Effector memory CD4-positive, alpha-beta T cell (primary cell): Measurements from ENCODE around the gene ITGB8.

Experiments used
- DNase-seq, 3 donors: peaks; one replicate each; pipeline ENCODE4 v3.0.0-alpha.2; 2020
- H3K27ac ChIP-seq: 2 replicates; pipeline ENCODE4 v1.7.0; 2013; ENCODE audit warnings: mild to moderate bottlenecking, low read length, moderate library complexity; ENCODE audit not compliant: insufficient read depth, poor library complexity, severe bottlenecking
- H3K27me3 ChIP-seq: replicated peaks from 2 replicates; pipeline ENCODE4 v1.7.0; 2013; ENCODE audit warnings: mild to moderate bottlenecking, low read length; ENCODE audit not compliant: insufficient read depth, control insufficient read depth, poor library complexity, severe bottlenecking
- H3K36me3 ChIP-seq: 2 replicates; pipeline ENCODE4 v1.7.0; 2013; ENCODE audit warnings: mild to moderate bottlenecking, low read length, moderate library complexity; ENCODE audit not compliant: control insufficient read depth, insufficient read depth
- H3K4me1 ChIP-seq: 2 replicates; pipeline ENCODE4 v1.7.0; 2013; ENCODE audit warnings: low read length, mild to moderate bottlenecking; ENCODE audit not compliant: control insufficient read depth, insufficient read depth, poor library complexity, severe bottlenecking
- H3K4me3 ChIP-seq: 2 replicates; pipeline ENCODE4 v1.7.0; 2013; ENCODE audit warnings: low read length, low read depth, mild to moderate bottlenecking; ENCODE audit not compliant: insufficient read depth, poor library complexity, severe bottlenecking
- H3K9me3 ChIP-seq: 2 replicates; pipeline ENCODE4 v1.7.0; 2013; ENCODE audit warnings: mild to moderate bottlenecking, low read length, moderate library complexity; ENCODE audit not compliant: control insufficient read depth

Gene ITGB8

GRCh38 chr7:20449176-20449575, 118.5 kb downstream of the ITGB8 start:
- Histone ChIP-seq H3K9me3 (no peaks in the 10 kb centered on the region), H3K27me3 (no peaks in the 10 kb centered on the region), H3K4me3 (no peak overlapping the region), H3K4me1 (no peaks in the 10 kb centered on the region), H3K27ac (no peak overlapping the region), H3K36me3 (no peaks in the 10 kb centered on the region)
- DNase-seq, result no peak

GRCh38 chr7:20450536-20450935, 119.8 kb downstream of the ITGB8 start:
- H3K27me3 ChIP-seq, result no peaks in the 10 kb centered on the region
- H3K4me3 ChIP-seq, result no peak overlapping the region
- H3K27ac ChIP-seq, result no peak overlapping the region
- no peaks in the 10 kb centered on the region for H3K36me3 ChIP-seq
- no peak for DNase-seq
- no peaks in the 10 kb centered on the region for H3K4me1 ChIP-seq
- H3K9me3 ChIP-seq, result no peaks in the 10 kb centered on the region

DNA sequence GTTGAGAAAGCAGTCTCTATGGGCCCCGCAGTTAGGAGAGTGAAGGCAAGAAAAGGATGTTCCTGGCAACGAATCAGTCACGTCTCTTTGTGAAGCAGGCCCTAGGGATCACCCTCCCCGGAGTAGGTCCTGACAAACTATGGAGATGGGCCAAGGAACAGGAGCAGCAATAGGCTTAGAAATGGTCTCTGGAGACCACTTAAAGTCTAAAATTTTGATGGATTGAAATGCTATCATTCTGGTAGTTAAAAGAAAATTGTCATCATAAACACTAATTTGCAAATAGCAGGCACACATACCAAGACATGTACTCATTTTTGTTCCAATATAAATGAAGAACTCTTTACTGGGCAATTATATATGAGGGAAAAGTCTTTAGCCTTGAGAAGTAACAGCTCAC, 123.5 kb downstream of the ITGB8 start:
- H3K27me3 ChIP-seq, result no peaks in the 10 kb centered on the region
- H3K9me3 ChIP-seq, result no peaks in the 10 kb centered on the region
- H3K36me3 ChIP-seq, result no peaks in the 10 kb centered on the region
- H3K4me1 ChIP-seq, result no peaks in the 10 kb centered on the region
- no peak overlapping the region for H3K4me3 ChIP-seq
- H3K27ac ChIP-seq, result no peak overlapping the region
- no peak for DNase-seq

DNA sequence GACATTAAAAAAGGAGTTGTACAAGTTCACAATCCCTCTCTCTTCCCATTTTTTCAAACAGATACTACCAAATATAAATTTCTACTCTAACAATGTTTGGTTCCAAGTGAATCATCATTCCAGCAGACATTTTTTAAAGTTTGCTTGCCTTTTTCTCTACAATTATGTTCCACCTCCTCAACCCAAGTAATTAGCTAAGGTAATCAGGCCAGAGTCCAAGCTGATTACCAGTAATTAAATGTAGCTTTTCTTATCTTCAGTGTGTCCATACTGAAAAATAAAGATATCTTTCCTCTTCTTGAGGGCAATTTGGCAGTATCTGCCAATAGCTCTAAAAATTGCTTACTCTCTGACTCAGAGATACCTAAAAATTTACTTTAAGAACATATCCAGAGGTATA, 126.0 kb downstream of the ITGB8 start:
- no peaks in the 10 kb centered on the region for H3K9me3 ChIP-seq
- no peaks in the 10 kb centered on the region for H3K27me3 ChIP-seq
- H3K4me3 ChIP-seq, result no peak overlapping the region
- no peaks in the 10 kb centered on the region for H3K4me1 ChIP-seq
- H3K36me3 ChIP-seq, result no peaks in the 10 kb centered on the region
- no peak overlapping the region for H3K27ac ChIP-seq
- DNase-seq, result no peak

DNA sequence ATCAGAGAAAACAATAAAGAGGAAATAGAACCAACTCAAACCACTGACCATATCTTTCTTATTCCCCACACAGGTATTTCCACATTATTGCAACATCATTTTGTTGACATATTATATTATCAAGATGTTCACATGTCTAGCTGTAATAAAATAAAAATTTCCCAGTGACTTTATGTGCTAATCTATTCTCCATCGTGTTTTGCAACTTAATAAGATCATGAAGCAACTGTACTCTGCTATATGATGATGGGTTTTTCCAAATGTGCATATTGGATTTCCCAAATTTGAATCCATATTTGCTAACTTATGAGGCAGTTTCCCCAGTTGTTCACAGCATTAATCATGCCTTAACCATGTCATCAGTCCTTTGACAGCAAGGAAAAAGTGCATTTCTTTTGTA, 127.8 kb downstream of the ITGB8 start:
- Histone ChIP-seq H3K27me3 (no peaks in the 10 kb centered on the region), H3K4me1 (no peaks in the 10 kb centered on the region), H3K4me3 (no peak overlapping the region), H3K27ac (no peak overlapping the region), H3K9me3 (no peaks in the 10 kb centered on the region), H3K36me3 (no peaks in the 10 kb centered on the region)
- no peak for DNase-seq

DNA sequence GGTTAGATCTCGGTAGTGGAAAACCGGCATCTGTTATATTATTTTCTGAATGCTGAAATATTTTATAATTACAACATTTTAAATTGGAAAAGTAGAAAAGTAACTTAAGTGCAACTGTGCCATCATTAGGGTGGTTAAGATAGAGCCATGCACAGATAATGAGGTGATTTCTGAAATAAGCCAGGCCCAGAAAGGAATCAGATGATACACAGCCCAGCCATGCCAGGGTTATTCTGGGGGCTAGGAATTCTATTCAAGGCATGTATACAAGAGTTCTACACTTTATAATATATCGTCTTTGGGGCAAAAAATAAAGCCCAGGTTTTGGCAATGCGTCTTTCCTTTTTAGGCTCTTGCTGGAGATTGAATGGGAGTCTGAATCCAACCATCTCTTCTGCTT, 128.7 kb downstream of the ITGB8 start:
- Histone ChIP-seq H3K27ac (no peak overlapping the region), H3K4me3 (no peak overlapping the region), H3K9me3 (no peaks in the 10 kb centered on the region), H3K36me3 (no peaks in the 10 kb centered on the region), H3K27me3 (no peaks in the 10 kb centered on the region), H3K4me1 (no peaks in the 10 kb centered on the region)
- DNase-seq, result no peak

GRCh38 chr7:20464891-20465290, 134.2 kb downstream of the ITGB8 start:
- no peak overlapping the region for H3K4me3 ChIP-seq
- no peak overlapping the region for H3K27ac ChIP-seq
- H3K4me1 ChIP-seq, result no peaks in the 10 kb centered on the region
- no peaks in the 10 kb centered on the region for H3K9me3 ChIP-seq
- H3K27me3 ChIP-seq, result no peaks in the 10 kb centered on the region
- H3K36me3 ChIP-seq, result no peaks in the 10 kb centered on the region
- DNase-seq, result no peak
